H1 (cell line): ENCODE results near the gene VWF. TPM values are rescaled to one million over a fixed set of nuclear protein-coding genes. Genes with fewer than 3 reads are reported as not detected.
"Not testable (repeated sequence)": the region's sequence is repeated elsewhere in the genome, so short reads cannot be mapped to it uniquely, and the experiment has no call there.

Experiments
- CTCF ChIA-PET: fragments of 300-600 bp; sonication (Branson Sonifier 250); formaldehyde crosslinking; loops from one replicate; lab custom pipeline; 2021; ENCODE audit not compliant: partially characterized antibody; lab: Charles Lee
- POLR2A ChIA-PET: fragments of 300-600 bp; sonication (Branson Sonifier 250); formaldehyde crosslinking; loops from one replicate; lab custom pipeline; 2021; ENCODE audit warnings: inconsistent platforms; ENCODE audit not compliant: partially characterized antibody; lab: Charles Lee
- DNase-seq, 2 experiments: peaks; one replicate each; pipeline versions ENCODE4 v3.0.0 to v3.0.0-alpha.2; 2010 to 2022; ENCODE audit warnings: low spot score in 2 of 2, low read depth in 1 of 2, mixed read lengths in 1 of 2
- FAIRE-seq: peaks from 2 replicates; lab custom pipeline; 2011; peaks lifted over from hg19 to GRCh38; lab: Jason Lieb, UNC
- H2AFZ ChIP-seq: 2 replicates; pipeline ENCODE4 v1.8.1; 2012; ENCODE audit warnings: low read length, inconsistent platforms
- H2AK5ac ChIP-seq: 2 replicates; pipeline ENCODE4 v1.6.1; 2013; ENCODE audit warnings: low read depth, low read length
- H2BK120ac ChIP-seq: replicated peaks from 2 replicates; pipeline ENCODE3; 2013; ENCODE audit warnings: low read depth, low read length, inconsistent platforms
- H2BK12ac ChIP-seq: 2 replicates; pipeline ENCODE4 v1.6.1; 2013; ENCODE audit warnings: low read depth, low read length
- H2BK15ac ChIP-seq: 2 replicates; pipeline ENCODE4 v1.6.1; 2013; ENCODE audit warnings: low read length
- H2BK20ac ChIP-seq: 2 replicates; pipeline ENCODE4 v1.6.1; 2013; ENCODE audit warnings: low read length
- H2BK5ac ChIP-seq: 2 replicates; pipeline ENCODE4 v1.6.1; 2013; ENCODE audit warnings: low read depth, low read length
- H3K14ac ChIP-seq: 2 replicates; pipeline ENCODE4 v1.6.1; 2013; ENCODE audit warnings: inconsistent platforms; ENCODE audit not compliant: insufficient read length
- H3K18ac ChIP-seq: 2 replicates; pipeline ENCODE4 v1.6.1; 2013; ENCODE audit warnings: low read length; ENCODE audit errors: extremely low read depth
- H3K23ac ChIP-seq: 2 replicates; pipeline ENCODE4 v1.6.1; 2013; ENCODE audit warnings: inconsistent platforms; ENCODE audit not compliant: insufficient read length
- H3K23me2 ChIP-seq: 2 replicates; pipeline ENCODE4 v1.6.1; 2013; ENCODE audit warnings: low read depth, low read length
- H3K27ac ChIP-seq: 2 replicates; pipeline ENCODE4 v1.6.1; 2011; ENCODE audit warnings: low read depth, low read length, inconsistent platforms
- H3K27me3 ChIP-seq, 4 experiments: replicated peaks in 1 of 4; 1 replicate in 1 of 4; 2 replicates in 3 of 4; pipeline versions ENCODE4 v1.6.1 to v1.8.1; 2011 to 2013; ENCODE audit warnings: low read length in 3 of 4, mild to moderate bottlenecking in 3 of 4, inconsistent platforms in 2 of 4, mixed read lengths in 2 of 4, moderate library complexity in 1 of 4; ENCODE audit not compliant: control insufficient read depth in 3 of 4, insufficient read depth in 3 of 4; ENCODE audit errors: extremely low read depth in 1 of 4
- H3K36me3 ChIP-seq, 4 experiments: 2 replicates each; pipeline versions ENCODE4 v1.6.1 to v1.8.1; 2011 to 2013; ENCODE audit warnings: mild to moderate bottlenecking in 4 of 4, low read length in 3 of 4, moderate library complexity in 2 of 4, control low read depth in 1 of 4, inconsistent platforms in 1 of 4; ENCODE audit not compliant: insufficient read depth in 4 of 4, control insufficient read depth in 2 of 4
- H3K4ac ChIP-seq: replicated peaks from 2 replicates; pipeline ENCODE3; 2013; ENCODE audit warnings: low read length, low read depth, mixed read lengths, inconsistent platforms; ENCODE audit not compliant: insufficient read length
- H3K4me1 ChIP-seq, 4 experiments: replicated peaks in 1 of 4; 1 replicate in 1 of 4; 2 replicates in 3 of 4; pipeline versions ENCODE4 v1.6.1 to v1.8.1; 2011 to 2013; ENCODE audit warnings: low read length in 3 of 4, inconsistent platforms in 2 of 4, mixed read lengths in 1 of 4; ENCODE audit not compliant: insufficient read depth in 4 of 4, control insufficient read depth in 3 of 4
- H3K4me2 ChIP-seq, 2 experiments: 2 replicates each; pipeline versions ENCODE4 v1.6.1 to v1.8.1; 2011 to 2013; ENCODE audit warnings: low read depth in 2 of 2, low read length in 2 of 2, control low read depth in 1 of 2, inconsistent platforms in 1 of 2, mild to moderate bottlenecking in 1 of 2; ENCODE audit not compliant: insufficient read depth in 1 of 2
- H3K4me3 ChIP-seq, 4 experiments: fragments of 200-600, 300-600 bp in 1 of 4; sonication (generic), shearing (Covaris generic), sonication (Bioruptor Twin) in 1 of 4; 2 replicates each; pipeline versions ENCODE4 v1.5.1 to v1.8.1; 2011 to 2016; ENCODE audit warnings: low read length in 4 of 4, low read depth in 3 of 4, control low read depth in 2 of 4, inconsistent platforms in 2 of 4, mild to moderate bottlenecking in 2 of 4, mixed read lengths in 1 of 4, moderate library complexity in 1 of 4; ENCODE audit not compliant: insufficient read depth in 2 of 4; ENCODE audit errors: extremely low read depth in 1 of 4
- H3K56ac ChIP-seq: replicated peaks from 2 replicates; pipeline ENCODE3; 2013; ENCODE audit warnings: low read depth, mild to moderate bottlenecking, mixed read lengths, low read length, inconsistent platforms; ENCODE audit not compliant: insufficient read length
- H3K79me1 ChIP-seq: 2 replicates; pipeline ENCODE4 v1.6.1; 2013; ENCODE audit warnings: low read depth, low read length, control low read depth
- H3K79me2 ChIP-seq, 2 experiments: 2 replicates each; pipeline versions ENCODE4 v1.6.1 to v1.8.1; 2012 to 2013; ENCODE audit warnings: low read length in 2 of 2, mild to moderate bottlenecking in 2 of 2, inconsistent platforms in 1 of 2; ENCODE audit not compliant: insufficient read depth in 2 of 2, control insufficient read depth in 1 of 2
- H3K9ac ChIP-seq, 4 experiments: replicated peaks in 1 of 4; 1 replicate in 1 of 4; 2 replicates in 3 of 4; pipeline versions ENCODE4 v1.6.1 to v1.8.1; 2011 to 2013; ENCODE audit warnings: low read depth in 3 of 4, low read length in 3 of 4, control low read depth in 2 of 4, mild to moderate bottlenecking in 2 of 4, moderate library complexity in 2 of 4, inconsistent platforms in 1 of 4; ENCODE audit errors: extremely low read depth in 1 of 4
- H3K9me3 ChIP-seq, 2 experiments: 2 replicates each; pipeline versions ENCODE4 v1.6.1 to v1.8.1; 2012 to 2013; ENCODE audit warnings: mild to moderate bottlenecking in 2 of 2, moderate library complexity in 2 of 2, control low read depth in 1 of 2, inconsistent platforms in 1 of 2, low read depth in 1 of 2, low read length in 1 of 2, mixed read lengths in 1 of 2; ENCODE audit not compliant: insufficient read depth in 2 of 2
- H4K20me1 ChIP-seq, 2 experiments: replicated peaks in 1 of 2; 2 replicates each; pipeline versions ENCODE3 to v1.8.1; 2011 to 2013; ENCODE audit warnings: inconsistent platforms in 2 of 2, low read length in 2 of 2, mild to moderate bottlenecking in 1 of 2; ENCODE audit not compliant: insufficient read depth in 2 of 2, control insufficient read depth in 1 of 2
- H4K5ac ChIP-seq: 2 replicates; pipeline ENCODE4 v1.6.1; 2013; ENCODE audit warnings: low read length, low read depth, mixed read lengths, inconsistent platforms; ENCODE audit not compliant: insufficient read length
- H4K8ac ChIP-seq: 2 replicates; pipeline ENCODE4 v1.8.0; 2013; ENCODE audit warnings: mild to moderate bottlenecking, moderate library complexity, low read length, inconsistent platforms; ENCODE audit not compliant: insufficient read depth; ENCODE audit errors: extremely low read depth
- H4K91ac ChIP-seq: replicated peaks from 2 replicates; pipeline ENCODE3; 2013; ENCODE audit warnings: low read length, mixed read lengths, inconsistent platforms; ENCODE audit not compliant: insufficient read length
- WGBS, 2 experiments: shearing (Covaris generic) in 1 of 2; methylation state at CpG; one replicate each; pipeline versions ENCODE4 v1.1.6 to v1.1.7; 2013 to 2015; ENCODE audit warnings: low lambda C conversion rate in 2 of 2, mixed read lengths in 2 of 2, inconsistent platforms in 1 of 2, low coverage in 1 of 2, missing lambda C conversion rate in 1 of 2; ENCODE audit not compliant: insufficient replicate concordance in 2 of 2, insufficient coverage in 1 of 2, insufficient read length in 1 of 2; ENCODE audit errors: extremely low coverage in 1 of 2, missing lambda C conversion rate in 1 of 2; 5-methylcytosine and 5-hydroxymethylcytosine counted together
- polyA plus RNA-seq, 7 experiments: library from polyadenylated mRNA; depleted of rRNA in 3 of 7; stranded (reverse) in 5 of 7; unstranded in 2 of 7; fragments of >200 nt in 5 of 7; fragments of 200-250 nt in 2 of 7; gene quantifications; 1 replicate in 5 of 7; 2 replicates in 1 of 7; 4 replicates in 1 of 7; pipeline versions ENCODE4 v1.2.1 to v1.2.3, GENCODE V29; 2011 to 2013; ENCODE audit warnings: missing spikeins in 2 of 7, mixed read lengths in 2 of 7
- total RNA-seq: library from RNA; stranded (reverse); fragmentation: NEBNext Ultra II Directional; extraction: Animal tissue kit (Norgen Biotek cat#: 25700); gene quantifications from 2 replicates; pipeline ENCODE4 v1.2.1, GENCODE V29; 2021

Gene VWF
- total and polyA plus RNA-seq, 2 of the 8 experiments (the other 6 are each of a cell fraction or from before 2014, with no cell fraction given) = 0.39 to 0.60 TPM

- H3K4me3 ChIP-seq, H2BK15ac ChIP-seq, H2BK120ac ChIP-seq, H3K4me2 ChIP-seq, H3K4me1 ChIP-seq, H4K5ac ChIP-seq, H3K79me2 ChIP-seq, H2BK12ac ChIP-seq, H3K27ac ChIP-seq, H3K18ac ChIP-seq, H3K56ac ChIP-seq, H3K23ac ChIP-seq, H3K9me3 ChIP-seq, H3K27me3 ChIP-seq, H3K36me3 ChIP-seq, H4K20me1 ChIP-seq, H3K4ac ChIP-seq, H2BK5ac ChIP-seq, H4K91ac ChIP-seq, H3K23me2 ChIP-seq, DNase-seq, H4K8ac ChIP-seq, H3K79me1 ChIP-seq, H2BK20ac ChIP-seq, FAIRE-seq, H2AFZ ChIP-seq, H3K14ac ChIP-seq, H3K9ac ChIP-seq, H2AK5ac ChIP-seq: not testable (repeated sequence)
- 86% methylated on average over 20 of the region's 35 CpGs; no CpG with 5 or more reads in 1 of the 2 experiments for WGBS, 2 experiments
- CTCF ChIA-PET = interaction anchor here (0.7 to 3.1 kb wide), 10 partner anchors 9 to 136 kb away, joined by 3 to 11 read pairs (median 4); no protein-coding TSS in a partner anchor
- POLR2A ChIA-PET = interaction anchor here (1.3 kb wide), 1 partner anchor 12 kb away, joined by 3 read pairs; no protein-coding TSS in a partner anchor
Measured at GRCh38 chr12:6142368-6143302, 18.2 kb upstream of the VWF start.
